LNCAP (cell line): Measurements from ENCODE around the gene NDST4.
A peak's percentile ranks its signal among the peaks of the same experiment; 100 is the strongest.

Experiments
- TF ChIP-seq, protein P1 (sequence below): fragments of 450-650 bp; IDR thresholded peaks from 2 replicates; pipeline ENCODE4 v1.5.1; 2017; ENCODE audit warnings: mild to moderate bottlenecking

Gene NDST4

DNA sequence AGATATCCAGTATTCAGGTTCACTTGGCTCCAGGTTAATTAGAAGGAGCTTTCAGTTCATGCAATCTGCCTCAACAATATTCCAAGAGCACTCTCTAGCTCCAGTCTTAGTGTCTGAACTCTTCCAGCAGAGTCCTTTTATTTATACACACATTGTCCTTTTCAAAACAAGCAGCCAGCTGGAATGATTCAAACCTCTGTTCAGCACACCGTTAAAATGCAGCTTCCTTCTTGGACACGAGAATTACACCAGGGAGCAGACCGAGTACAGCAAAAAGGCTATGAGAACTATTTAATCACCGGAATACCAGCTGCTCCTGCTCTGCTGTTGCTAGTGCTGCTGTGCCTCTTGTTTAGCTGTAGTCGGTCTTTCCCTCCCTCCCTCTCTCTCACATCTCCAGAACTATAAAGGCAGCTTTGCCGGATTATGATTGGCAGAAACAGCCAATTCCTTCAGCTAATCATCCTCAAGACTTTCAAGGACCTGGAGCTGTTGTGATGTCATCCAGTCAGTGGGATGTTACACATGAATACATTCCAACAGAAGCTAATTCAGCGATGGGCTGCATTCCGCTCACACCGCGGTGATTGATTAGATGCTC, at the start of gene NDST4:
NDST4 (minus strand) TSS at position 115 of the 601 bp plus-strand sequence. CDS start 36,584 bp downstream, outside the sequence.
- TF ChIP-seq, protein P1, sequence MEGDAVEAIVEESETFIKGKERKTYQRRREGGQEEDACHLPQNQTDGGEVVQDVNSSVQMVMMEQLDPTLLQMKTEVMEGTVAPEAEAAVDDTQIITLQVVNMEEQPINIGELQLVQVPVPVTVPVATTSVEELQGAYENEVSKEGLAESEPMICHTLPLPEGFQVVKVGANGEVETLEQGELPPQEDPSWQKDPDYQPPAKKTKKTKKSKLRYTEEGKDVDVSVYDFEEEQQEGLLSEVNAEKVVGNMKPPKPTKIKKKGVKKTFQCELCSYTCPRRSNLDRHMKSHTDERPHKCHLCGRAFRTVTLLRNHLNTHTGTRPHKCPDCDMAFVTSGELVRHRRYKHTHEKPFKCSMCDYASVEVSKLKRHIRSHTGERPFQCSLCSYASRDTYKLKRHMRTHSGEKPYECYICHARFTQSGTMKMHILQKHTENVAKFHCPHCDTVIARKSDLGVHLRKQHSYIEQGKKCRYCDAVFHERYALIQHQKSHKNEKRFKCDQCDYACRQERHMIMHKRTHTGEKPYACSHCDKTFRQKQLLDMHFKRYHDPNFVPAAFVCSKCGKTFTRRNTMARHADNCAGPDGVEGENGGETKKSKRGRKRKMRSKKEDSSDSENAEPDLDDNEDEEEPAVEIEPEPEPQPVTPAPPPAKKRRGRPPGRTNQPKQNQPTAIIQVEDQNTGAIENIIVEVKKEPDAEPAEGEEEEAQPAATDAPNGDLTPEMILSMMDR = no peak

DNA sequence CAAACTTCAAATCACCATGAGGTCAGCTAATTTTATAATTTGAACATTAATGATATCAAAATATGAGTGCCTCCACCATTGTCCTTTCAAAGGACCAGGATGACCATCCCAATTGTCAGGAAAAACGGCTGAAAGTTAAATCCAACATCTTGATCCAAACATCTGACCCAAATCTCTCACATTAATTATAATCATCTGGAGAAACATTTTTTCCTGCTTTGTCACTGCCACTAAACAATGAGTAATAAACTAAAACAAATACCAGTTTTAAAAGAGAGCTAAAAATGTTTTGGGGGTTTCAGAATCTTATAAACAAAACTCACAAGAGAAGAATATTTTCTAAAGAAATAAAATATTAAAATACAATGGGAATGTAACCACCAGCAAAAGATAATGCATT, 45.7 kb upstream of the NDST4 start:
- TF ChIP-seq, protein P1 = no peak

DNA sequence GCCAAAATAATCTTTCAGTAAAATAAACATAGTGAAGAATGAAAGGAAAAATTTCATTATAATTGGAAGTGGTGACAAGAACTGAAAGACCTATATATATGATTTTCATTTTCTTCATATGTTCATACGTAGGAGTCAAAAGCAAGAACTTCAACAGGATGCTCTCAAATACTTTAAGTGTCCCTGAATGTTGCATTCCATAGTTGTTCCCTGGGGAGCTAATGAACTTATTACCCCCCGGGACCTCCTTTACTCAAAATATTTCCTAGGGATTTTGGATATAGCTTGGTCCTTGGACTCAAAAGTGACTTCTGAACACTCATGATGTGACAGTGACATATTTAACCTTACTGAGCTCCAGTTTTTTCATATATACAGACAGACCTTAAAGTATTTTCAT, 44.9 kb upstream of the NDST4 start:
- TF ChIP-seq, protein P1 = no peak

DNA sequence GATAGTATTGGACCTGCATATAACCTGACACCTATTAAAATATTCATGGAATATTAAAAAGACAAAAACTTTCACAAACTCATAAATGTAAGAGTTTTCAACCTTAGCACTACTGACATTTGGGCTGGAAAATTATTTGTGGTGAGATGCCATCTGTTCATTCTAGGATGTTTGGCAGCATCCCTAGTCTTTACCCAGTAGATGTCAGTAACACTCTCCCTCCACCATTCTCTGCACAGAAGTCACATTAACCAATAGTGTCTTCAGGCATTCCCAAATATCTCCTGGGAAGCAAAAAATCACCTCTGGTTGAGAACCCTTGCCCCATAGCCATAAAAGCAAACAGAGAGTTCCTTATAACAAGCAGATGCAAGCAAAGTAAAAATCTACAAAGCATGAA, 41.4 kb upstream of the NDST4 start:
- TF ChIP-seq, protein P1 = peak; percentile 40

DNA sequence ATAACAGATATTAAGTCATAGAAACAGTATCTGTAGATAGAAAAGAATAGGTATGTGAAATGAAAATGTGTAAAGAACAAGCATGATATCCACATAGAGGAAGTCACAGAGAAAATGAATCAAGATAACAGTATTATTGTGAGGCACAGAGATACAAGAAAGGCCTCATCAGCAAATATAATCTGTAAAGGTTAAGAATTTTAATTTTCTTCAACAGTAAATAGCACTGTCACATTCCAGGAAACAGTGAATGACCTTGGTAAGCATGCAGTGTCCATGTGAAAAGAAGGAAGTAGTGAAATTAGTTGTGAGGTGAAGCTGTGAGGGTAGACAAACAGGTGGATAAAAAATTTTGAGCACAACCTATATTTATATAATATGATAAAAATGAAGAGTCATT, 39.5 kb upstream of the NDST4 start:
- TF ChIP-seq, protein P1 = no peak

DNA sequence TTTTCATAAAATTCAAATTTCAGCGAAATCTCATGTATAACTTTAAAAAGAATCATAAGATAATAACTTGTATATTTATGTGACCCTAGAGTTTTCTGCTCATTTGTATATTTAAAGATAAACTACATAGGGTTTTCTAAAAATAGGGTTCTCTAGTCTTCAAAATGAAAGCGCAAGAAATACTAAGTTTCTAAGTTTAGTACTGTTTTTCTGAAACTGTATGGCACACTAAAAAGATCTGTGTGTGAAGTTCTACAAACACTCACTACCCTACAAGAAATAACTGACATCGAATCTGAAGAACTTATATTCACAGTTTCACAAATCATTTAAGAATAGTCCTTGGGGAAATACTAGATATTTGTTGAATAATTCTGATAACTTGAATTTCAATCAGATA, 38.7 kb upstream of the NDST4 start:
- TF ChIP-seq, protein P1 = no peak

DNA sequence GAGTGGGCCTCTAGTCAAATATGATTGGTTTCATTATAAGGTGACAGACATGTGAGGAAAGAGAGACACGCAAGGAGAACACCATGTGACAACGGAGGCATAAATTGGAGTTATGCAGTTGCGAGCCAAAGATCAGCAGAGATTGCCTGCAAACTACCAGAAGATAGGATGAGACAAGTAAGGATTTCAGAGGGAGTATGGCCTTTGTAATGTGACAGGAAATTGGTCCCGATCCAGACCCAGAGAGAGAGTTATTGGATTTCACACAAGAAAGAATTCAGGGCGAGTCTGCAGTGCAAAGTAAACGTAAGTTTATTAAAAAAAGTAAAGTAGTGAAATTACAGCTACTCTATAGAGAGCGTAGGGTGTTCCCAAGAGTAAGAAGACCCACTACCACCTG, 35.7 kb upstream of the NDST4 start:
- TF ChIP-seq, protein P1 = no peak
